Measurements from ENCODE around the gene UNC5C. TPM values are rescaled to one million over a fixed set of nuclear protein-coding genes. Genes with fewer than 3 reads are reported as not detected.

The UNC5C gene
- total RNA-seq, 1 experiment from 2014 or later = not detected

GRCh38 chr4:95314573-95314972 lies 234.2 kb downstream of the UNC5C start:
- no peak overlapping the region for H3K4me3 ChIP-seq (ENCODE audit: low read depth, low read length)
- H3K4me1 ChIP-seq = no peaks in the 10 kb centered on the region
- CTCF ChIA-PET = no interaction called here
- Mint-ChIP-seq H3K36me3 (ENCODE audit: insufficient read depth, unreplicated experiment) (no peaks in the 10 kb centered on the region), H3K27ac (ENCODE audit: unreplicated experiment) (no peak overlapping the region), H3K27me3 (ENCODE audit: insufficient read depth, unreplicated experiment) (no peaks in the 10 kb centered on the region), H3K4me1 (ENCODE audit: low read depth, unreplicated experiment) (peaks cover 6% of the 10 kb centered on the region), H3K9me3 (ENCODE audit: unreplicated experiment) (no peaks in the 10 kb centered on the region), H3K4me3 (ENCODE audit: unreplicated experiment) (no peak overlapping the region)
- POLR2A ChIA-PET = no interaction called here
- TF ChIP-seq, protein P1, sequence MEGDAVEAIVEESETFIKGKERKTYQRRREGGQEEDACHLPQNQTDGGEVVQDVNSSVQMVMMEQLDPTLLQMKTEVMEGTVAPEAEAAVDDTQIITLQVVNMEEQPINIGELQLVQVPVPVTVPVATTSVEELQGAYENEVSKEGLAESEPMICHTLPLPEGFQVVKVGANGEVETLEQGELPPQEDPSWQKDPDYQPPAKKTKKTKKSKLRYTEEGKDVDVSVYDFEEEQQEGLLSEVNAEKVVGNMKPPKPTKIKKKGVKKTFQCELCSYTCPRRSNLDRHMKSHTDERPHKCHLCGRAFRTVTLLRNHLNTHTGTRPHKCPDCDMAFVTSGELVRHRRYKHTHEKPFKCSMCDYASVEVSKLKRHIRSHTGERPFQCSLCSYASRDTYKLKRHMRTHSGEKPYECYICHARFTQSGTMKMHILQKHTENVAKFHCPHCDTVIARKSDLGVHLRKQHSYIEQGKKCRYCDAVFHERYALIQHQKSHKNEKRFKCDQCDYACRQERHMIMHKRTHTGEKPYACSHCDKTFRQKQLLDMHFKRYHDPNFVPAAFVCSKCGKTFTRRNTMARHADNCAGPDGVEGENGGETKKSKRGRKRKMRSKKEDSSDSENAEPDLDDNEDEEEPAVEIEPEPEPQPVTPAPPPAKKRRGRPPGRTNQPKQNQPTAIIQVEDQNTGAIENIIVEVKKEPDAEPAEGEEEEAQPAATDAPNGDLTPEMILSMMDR (IDR thresholded peaks at IDR 0.05; ENCODE audit: insufficient read depth in 1 of 2, low read depth in 1 of 2, low read length in 1 of 2, severe bottlenecking in 1 of 2, unreplicated experiment in 1 of 2) = no peak
- no peaks in the 10 kb centered on the region for H3K27me3 ChIP-seq (replicated peaks; ENCODE audit: control insufficient read depth, insufficient read depth, low read length)
- intact Hi-C loops (cut with micrococcal nuclease; ENCODE audit: unreplicated experiment) = no loop called here
- H3K9me3 ChIP-seq = no peaks in the 10 kb centered on the region
- no peaks in the 10 kb centered on the region for H3K36me3 ChIP-seq (ENCODE audit: control insufficient read depth, insufficient read depth, low read length)
- no peak for DNase-seq
- no TSS peak for BruUV-seq (replicated peaks)

DNA sequence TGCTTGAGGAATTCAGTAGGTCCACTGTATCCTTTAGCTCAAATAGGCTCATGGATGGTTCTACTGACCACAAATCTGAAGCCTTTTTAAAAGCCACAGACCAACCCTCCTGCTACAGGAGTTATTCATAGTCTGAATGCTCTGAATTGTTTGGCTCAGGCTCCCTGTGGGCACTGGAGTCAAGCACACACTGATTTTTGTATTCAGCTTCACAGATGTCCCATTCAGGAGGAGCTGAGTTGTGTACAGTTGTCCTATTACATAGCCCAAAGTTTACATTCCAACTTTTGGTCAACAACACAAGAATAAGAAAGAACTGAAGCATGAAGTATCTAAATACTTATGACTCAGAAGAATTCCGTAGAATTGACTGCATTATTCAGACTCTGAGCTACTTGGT lies 243.9 kb downstream of the UNC5C start:
- Histone ChIP-seq H3K4me3 (ENCODE audit: low read depth, low read length) (no peak overlapping the region), H3K4me1 (no peaks in the 10 kb centered on the region), H3K36me3 (ENCODE audit: control insufficient read depth, insufficient read depth, low read length) (no peaks in the 10 kb centered on the region), H3K27me3 (replicated peaks; ENCODE audit: control insufficient read depth, insufficient read depth, low read length) (no peaks in the 10 kb centered on the region), H3K9me3 (no peaks in the 10 kb centered on the region)
- no peaks in the 10 kb centered on the region for H3K27me3 Mint-ChIP-seq (ENCODE audit: insufficient read depth, unreplicated experiment)
- H3K4me1 Mint-ChIP-seq (ENCODE audit: low read depth, unreplicated experiment) = no peaks in the 10 kb centered on the region
- ChIA-PET CTCF (no interaction called here), POLR2A (no interaction called here)
- intact Hi-C loops (cut with micrococcal nuclease; ENCODE audit: unreplicated experiment) = no loop called here
- no peaks in the 10 kb centered on the region for H3K36me3 Mint-ChIP-seq (ENCODE audit: insufficient read depth, unreplicated experiment)
- no peak overlapping the region for H3K27ac Mint-ChIP-seq (ENCODE audit: unreplicated experiment)
- no TSS peak for BruUV-seq (replicated peaks)
- TF ChIP-seq, protein P1 (IDR thresholded peaks at IDR 0.05; ENCODE audit: insufficient read depth in 1 of 2, low read depth in 1 of 2, low read length in 1 of 2, severe bottlenecking in 1 of 2, unreplicated experiment in 1 of 2) = no peak
- no peak overlapping the region for H3K4me3 Mint-ChIP-seq (ENCODE audit: unreplicated experiment)
- H3K9me3 Mint-ChIP-seq (ENCODE audit: unreplicated experiment) = peaks cover 4% of the 10 kb centered on the region
- DNase-seq = no peak

DNA sequence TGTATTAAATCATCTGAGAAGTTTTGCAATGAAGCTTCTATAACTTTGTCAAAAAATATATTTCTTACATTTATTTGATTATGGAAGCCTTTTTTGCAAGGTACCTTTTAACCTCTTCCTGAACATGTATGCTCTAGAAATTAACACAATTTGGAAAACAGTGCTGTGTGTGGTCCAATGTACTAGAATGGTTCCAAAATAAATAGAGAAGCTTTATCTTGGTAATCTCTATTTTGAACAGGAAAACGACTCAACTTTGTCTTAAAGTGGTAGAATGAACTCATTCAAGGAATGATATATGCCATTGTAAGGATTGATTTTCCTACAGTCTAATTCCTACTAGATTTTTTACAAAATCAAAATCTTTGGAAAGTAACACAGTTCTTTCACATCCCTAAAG lies 248.5 kb downstream of the UNC5C start:
- Mint-ChIP-seq H3K4me1 (ENCODE audit: low read depth, unreplicated experiment) (no peaks in the 10 kb centered on the region), H3K27me3 (ENCODE audit: insufficient read depth, unreplicated experiment) (no peaks in the 10 kb centered on the region), H3K27ac (ENCODE audit: unreplicated experiment) (no peak overlapping the region), H3K4me3 (ENCODE audit: unreplicated experiment) (no peak overlapping the region), H3K36me3 (ENCODE audit: insufficient read depth, unreplicated experiment) (no peaks in the 10 kb centered on the region), H3K9me3 (ENCODE audit: unreplicated experiment) (peaks cover 23% of the 10 kb centered on the region)
- Histone ChIP-seq H3K27me3 (replicated peaks; ENCODE audit: control insufficient read depth, insufficient read depth, low read length) (no peaks in the 10 kb centered on the region), H3K4me3 (ENCODE audit: low read depth, low read length) (no peak overlapping the region), H3K9me3 (no peaks in the 10 kb centered on the region), H3K4me1 (no peaks in the 10 kb centered on the region), H3K36me3 (ENCODE audit: control insufficient read depth, insufficient read depth, low read length) (no peaks in the 10 kb centered on the region)
- CTCF ChIA-PET = no interaction called here
- no peak for DNase-seq
- POLR2A ChIA-PET = no interaction called here
- intact Hi-C loops (cut with micrococcal nuclease; ENCODE audit: unreplicated experiment) = no loop called here
- TF ChIP-seq, protein P1 (IDR thresholded peaks at IDR 0.05; ENCODE audit: insufficient read depth in 1 of 2, low read depth in 1 of 2, low read length in 1 of 2, severe bottlenecking in 1 of 2, unreplicated experiment in 1 of 2) = no peak
- BruUV-seq (replicated peaks) = no TSS peak
